ENCODE results near the gene F10. TPM values are rescaled to one million over a fixed set of nuclear protein-coding genes. Genes with fewer than 3 reads are reported as not detected.

The F10 gene
- polyA plus RNA-seq, 1 experiment, result 39.0 TPM

DNA sequence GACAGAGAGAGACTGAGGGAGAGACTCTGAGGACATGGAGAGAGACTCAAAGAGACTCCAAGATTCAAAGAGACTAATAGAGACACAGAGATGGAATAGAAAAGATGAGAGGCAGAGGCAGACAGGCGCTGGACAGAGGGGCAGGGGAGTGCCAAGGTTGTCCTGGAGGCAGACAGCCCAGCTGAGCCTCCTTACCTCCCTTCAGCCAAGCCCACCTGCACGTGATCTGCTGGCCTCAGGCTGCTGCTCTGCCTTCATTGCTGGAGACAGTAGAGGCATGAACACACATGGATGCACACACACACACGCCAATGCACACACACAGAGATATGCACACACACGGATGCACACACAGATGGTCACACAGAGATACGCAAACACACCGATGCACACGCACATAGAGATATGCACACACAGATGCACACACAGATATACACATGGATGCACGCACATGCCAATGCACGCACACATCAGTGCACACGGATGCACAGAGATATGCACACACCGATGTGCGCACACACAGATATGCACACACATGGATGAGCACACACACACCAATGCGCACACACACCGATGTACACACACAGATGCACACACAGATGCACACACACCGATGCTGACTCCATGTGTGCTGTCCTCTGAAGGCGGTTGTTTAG is 3.3 kb upstream of the F10 start:
- Histone ChIP-seq H3K36me3 (ENCODE audit: control insufficient read depth, insufficient read depth, low read length) (no peaks in the 10 kb centered on the region), H3K4me3 (ENCODE audit: low read depth, low read length) (no peak overlapping the region), H3K27me3 (ENCODE audit: control insufficient read depth, insufficient read depth, low read length) (no peaks in the 10 kb centered on the region)
- CTCF ChIA-PET, result no interaction called here
- POLR2A ChIA-PET, result no interaction called here
- no peak for TF ChIP-seq CTCF (IDR thresholded peaks at IDR 0.05; ENCODE audit: insufficient read depth, low read depth, low read length)
- no peak for DNase-seq (ENCODE audit: low read depth)

GRCh38 chr13:113119822-113120189 is 2.8 kb upstream of the F10 start:
- H3K27me3 ChIP-seq (ENCODE audit: control insufficient read depth, insufficient read depth, low read length), result no peaks in the 10 kb centered on the region
- ChIA-PET CTCF (no interaction called here), POLR2A (no interaction called here)
- no peak for DNase-seq (ENCODE audit: low read depth)
- no peak for TF ChIP-seq CTCF (IDR thresholded peaks at IDR 0.05; ENCODE audit: insufficient read depth, low read depth, low read length)
- no peaks in the 10 kb centered on the region for H3K36me3 ChIP-seq (ENCODE audit: control insufficient read depth, insufficient read depth, low read length)
- no peak overlapping the region for H3K4me3 ChIP-seq (ENCODE audit: low read depth, low read length)

DNA sequence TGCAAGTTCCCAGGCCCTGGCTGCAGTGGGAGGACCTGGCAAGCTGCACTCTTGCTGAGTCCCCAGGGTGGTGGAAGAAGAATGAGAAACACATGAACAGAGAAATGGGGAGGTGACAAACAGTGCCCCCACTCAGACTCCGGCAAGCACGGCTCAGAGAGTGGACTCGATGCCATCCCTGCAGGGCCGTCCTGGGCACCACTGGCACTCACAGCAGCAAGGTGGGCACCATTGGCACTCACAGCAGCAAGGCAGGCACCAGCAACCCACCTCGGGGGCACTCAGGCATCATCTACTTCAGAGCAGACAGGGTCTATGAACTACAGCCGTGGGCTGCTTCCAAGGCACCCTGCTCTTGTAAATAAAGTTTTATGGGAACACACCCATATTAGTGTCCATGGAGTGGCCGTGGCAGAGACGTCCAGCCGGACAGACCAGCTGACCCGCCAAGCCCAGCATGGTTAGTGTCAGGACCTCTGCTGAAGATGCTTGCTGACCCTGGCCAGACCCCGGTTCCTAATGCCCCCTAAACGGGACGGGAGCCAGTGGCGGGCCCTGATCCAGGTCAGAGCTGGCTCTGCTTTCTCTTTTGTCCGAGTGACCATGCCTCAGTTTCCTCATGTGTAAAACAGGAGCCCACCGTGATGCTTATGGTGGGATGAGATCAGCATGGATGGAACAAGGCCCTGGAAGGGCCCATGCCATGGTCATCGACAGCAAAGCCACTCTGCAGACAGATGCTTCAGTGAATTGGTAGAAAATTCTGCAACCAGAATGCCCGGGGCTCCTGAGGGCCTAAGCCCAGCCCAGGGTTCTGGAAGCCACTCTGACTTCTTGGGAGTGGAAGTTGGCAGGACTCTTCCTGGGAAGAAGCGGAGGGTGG is 2.1 kb upstream of the F10 start:
- CTCF ChIA-PET, result no interaction called here
- no peak for TF ChIP-seq CTCF (IDR thresholded peaks at IDR 0.05; ENCODE audit: insufficient read depth, low read depth, low read length)
- no peak overlapping the region for H3K4me3 ChIP-seq (ENCODE audit: low read depth, low read length)
- no peaks in the 10 kb centered on the region for H3K27me3 ChIP-seq (ENCODE audit: control insufficient read depth, insufficient read depth, low read length)
- no peak for DNase-seq (ENCODE audit: low read depth)
- POLR2A ChIA-PET, result no interaction called here
- H3K36me3 ChIP-seq (ENCODE audit: control insufficient read depth, insufficient read depth, low read length), result no peaks in the 10 kb centered on the region

DNA sequence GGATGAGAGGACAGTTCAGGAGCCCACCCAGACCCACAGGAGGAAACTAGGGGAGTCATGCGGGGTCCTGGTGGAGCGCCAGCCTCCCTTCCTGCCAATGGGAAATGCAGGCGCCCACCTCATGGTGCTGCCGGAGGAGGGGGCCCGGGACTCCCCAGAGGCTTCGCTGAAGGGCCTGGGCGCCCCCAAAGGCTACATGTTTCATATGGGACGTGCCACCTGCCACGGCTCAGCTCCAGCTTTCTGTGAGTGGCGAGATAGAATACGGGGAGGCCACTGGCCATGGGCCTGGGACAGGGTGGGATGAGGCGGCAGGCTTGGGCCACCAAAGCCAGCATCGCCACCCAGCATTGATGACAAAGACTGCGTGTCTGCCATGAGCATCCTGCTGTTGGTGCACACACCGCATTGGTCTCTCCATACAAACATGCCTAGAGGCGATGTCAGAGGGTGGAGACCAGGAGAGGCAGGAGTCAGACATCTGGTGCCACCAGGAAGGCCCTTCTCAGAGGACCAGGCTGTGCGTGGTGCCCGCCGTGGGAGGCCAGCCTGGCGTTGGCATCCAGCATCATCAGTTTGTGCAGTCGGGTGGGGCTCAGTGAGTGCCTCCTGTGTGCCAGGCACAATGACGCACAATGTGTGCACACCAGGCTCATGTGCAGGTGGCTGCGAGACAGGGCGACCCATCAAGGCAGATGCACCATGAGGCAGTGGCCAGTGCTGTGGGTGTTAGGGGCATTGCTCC is 1.2 kb upstream of the F10 start:
- POLR2A ChIA-PET, result no interaction called here
- Histone ChIP-seq H3K27me3 (ENCODE audit: control insufficient read depth, insufficient read depth, low read length) (no peaks in the 10 kb centered on the region), H3K4me3 (ENCODE audit: low read depth, low read length) (no peak overlapping the region), H3K36me3 (ENCODE audit: control insufficient read depth, insufficient read depth, low read length) (no peaks in the 10 kb centered on the region)
- DNase-seq (ENCODE audit: low read depth), result no peak
- TF ChIP-seq CTCF (IDR thresholded peaks at IDR 0.05; ENCODE audit: insufficient read depth, low read depth, low read length), result no peak
- CTCF ChIA-PET, result no interaction called here

GRCh38 chr13:113121928-113122471 is 599 bp upstream of the F10 start:
- H3K27me3 ChIP-seq (ENCODE audit: control insufficient read depth, insufficient read depth, low read length), result no peaks in the 10 kb centered on the region
- POLR2A ChIA-PET, result no interaction called here
- H3K36me3 ChIP-seq (ENCODE audit: control insufficient read depth, insufficient read depth, low read length), result no peaks in the 10 kb centered on the region
- no peak for DNase-seq (ENCODE audit: low read depth)
- CTCF ChIA-PET, result interaction anchor here (1.0 to 2.4 kb wide), 2 partner anchors 10 to 56 kb away, joined by 3 to 11 read pairs; no protein-coding TSS in a partner anchor
- TF ChIP-seq CTCF (IDR thresholded peaks at IDR 0.05; ENCODE audit: insufficient read depth, low read depth, low read length), result no peak
- H3K4me3 ChIP-seq (ENCODE audit: low read depth, low read length), result no peak overlapping the region

Measured in BJ (cell line).